ENCODE data around the gene COL4A6.
"Not testable (repeated sequence)": the region's sequence is repeated elsewhere in the genome, so short reads cannot be mapped to it uniquely, and the experiment has no call there.

COL4A6 gene

GRCh38 chrX:108415891-108416290, 22.3 kb downstream of the COL4A6 start:
- no peaks in the 10 kb centered on the region for H3K4me1 ChIP-seq (ENCODE audit: control insufficient read depth in 5 of 5, insufficient read depth in 5 of 5, low read length in 5 of 5)
- no peaks in the 10 kb centered on the region for H3K9me3 ChIP-seq (ENCODE audit: control insufficient read depth in 5 of 5, low read length in 5 of 5)
- H3K4me3 ChIP-seq (ENCODE audit: low read depth in 1 of 5, low read length in 5 of 5): no peak overlapping the region
- no peak overlapping the region for H3K27ac ChIP-seq (ENCODE audit: low read depth, low read length)
- H3K9ac ChIP-seq (ENCODE audit: low read length in 5 of 5): no peak overlapping the region
- H3K36me3 ChIP-seq (ENCODE audit: control insufficient read depth in 5 of 5, insufficient read depth in 5 of 5, low read length in 5 of 5): no peaks in the 10 kb centered on the region
- peaks cover 0 to 9% (median 4%) of the 10 kb centered on the region in 5 donors for H3K27me3 ChIP-seq (ENCODE audit: control insufficient read depth in 5 of 5, insufficient read depth in 4 of 5, low read length in 5 of 5)

GRCh38 chrX:108415146-108415545, 23.1 kb downstream of the COL4A6 start:
- Histone ChIP-seq H3K36me3 (ENCODE audit: control insufficient read depth in 5 of 5, insufficient read depth in 5 of 5, low read length in 5 of 5) (no peaks in the 10 kb centered on the region), H3K9ac (ENCODE audit: low read length in 5 of 5) (no peak overlapping the region), H3K4me3 (ENCODE audit: low read depth in 1 of 5, low read length in 5 of 5) (no peak overlapping the region), H3K9me3 (ENCODE audit: control insufficient read depth in 5 of 5, low read length in 5 of 5) (no peaks in the 10 kb centered on the region), H3K4me1 (ENCODE audit: control insufficient read depth in 5 of 5, insufficient read depth in 5 of 5, low read length in 5 of 5) (no peaks in the 10 kb centered on the region), H3K27ac (ENCODE audit: low read depth, low read length) (no peak overlapping the region), H3K27me3 (ENCODE audit: control insufficient read depth in 5 of 5, insufficient read depth in 4 of 5, low read length in 5 of 5) (peaks cover 0 to 7% (median 3%) of the 10 kb centered on the region in 5 donors)

GRCh38 chrX:108412783-108413182, 25.4 kb downstream of the COL4A6 start:
- Histone ChIP-seq H3K4me3 (ENCODE audit: low read depth in 1 of 5, low read length in 5 of 5) (no peak overlapping the region), H3K9me3 (ENCODE audit: control insufficient read depth in 5 of 5, low read length in 5 of 5) (no peaks in the 10 kb centered on the region), H3K4me1 (ENCODE audit: control insufficient read depth in 5 of 5, insufficient read depth in 5 of 5, low read length in 5 of 5) (no peaks in the 10 kb centered on the region), H3K27ac (ENCODE audit: low read depth, low read length) (no peak overlapping the region), H3K9ac (ENCODE audit: low read length in 5 of 5) (no peak overlapping the region), H3K27me3 (ENCODE audit: control insufficient read depth in 5 of 5, insufficient read depth in 4 of 5, low read length in 5 of 5) (peaks cover 0 to 5% (median 3%) of the 10 kb centered on the region in 5 donors), H3K36me3 (ENCODE audit: control insufficient read depth in 5 of 5, insufficient read depth in 5 of 5, low read length in 5 of 5) (no peaks in the 10 kb centered on the region)

GRCh38 chrX:108399418-108400165, 38.6 kb downstream of the COL4A6 start:
- Histone ChIP-seq H3K9ac (ENCODE audit: low read length in 5 of 5) (no peak overlapping the region), H3K27ac (ENCODE audit: low read depth, low read length) (no peak overlapping the region), H3K4me3 (ENCODE audit: low read depth in 1 of 5, low read length in 5 of 5) (no peak overlapping the region), H3K4me1 (ENCODE audit: control insufficient read depth in 5 of 5, insufficient read depth in 5 of 5, low read length in 5 of 5) (no peaks in the 10 kb centered on the region), H3K27me3 (ENCODE audit: control insufficient read depth in 5 of 5, insufficient read depth in 4 of 5, low read length in 5 of 5) (peaks cover 0 to 11% (median 2%) of the 10 kb centered on the region in 5 donors), H3K36me3 (ENCODE audit: control insufficient read depth in 5 of 5, insufficient read depth in 5 of 5, low read length in 5 of 5) (no peaks in the 10 kb centered on the region), H3K9me3 (ENCODE audit: control insufficient read depth in 5 of 5, low read length in 5 of 5) (no peaks in the 10 kb centered on the region)

GRCh38 chrX:108397627-108398391, 40.4 kb downstream of the COL4A6 start:
- no peak overlapping the region for H3K27ac ChIP-seq (ENCODE audit: low read depth, low read length)
- H3K9me3 ChIP-seq (ENCODE audit: control insufficient read depth in 5 of 5, low read length in 5 of 5): no peaks in the 10 kb centered on the region
- H3K36me3 ChIP-seq (ENCODE audit: control insufficient read depth in 5 of 5, insufficient read depth in 5 of 5, low read length in 5 of 5): no peaks in the 10 kb centered on the region
- H3K27me3 ChIP-seq (ENCODE audit: control insufficient read depth in 5 of 5, insufficient read depth in 4 of 5, low read length in 5 of 5): peaks cover 0 to 11% (median 2%) of the 10 kb centered on the region in 5 donors
- no peak overlapping the region for H3K4me3 ChIP-seq (ENCODE audit: low read depth in 1 of 5, low read length in 5 of 5)
- H3K9ac ChIP-seq (ENCODE audit: low read length in 5 of 5): no peak overlapping the region
- no peaks in the 10 kb centered on the region for H3K4me1 ChIP-seq (ENCODE audit: control insufficient read depth in 5 of 5, insufficient read depth in 5 of 5, low read length in 5 of 5)

GRCh38 chrX:108396986-108397385, 41.2 kb downstream of the COL4A6 start:
- no peak overlapping the region for H3K9ac ChIP-seq (ENCODE audit: low read length in 5 of 5)
- no peaks in the 10 kb centered on the region for H3K36me3 ChIP-seq (ENCODE audit: control insufficient read depth in 5 of 5, insufficient read depth in 5 of 5, low read length in 5 of 5)
- H3K27me3 ChIP-seq (ENCODE audit: control insufficient read depth in 5 of 5, insufficient read depth in 4 of 5, low read length in 5 of 5): peaks cover 0 to 11% (median 2%) of the 10 kb centered on the region in 5 donors
- H3K9me3 ChIP-seq (ENCODE audit: control insufficient read depth in 5 of 5, low read length in 5 of 5): peaks cover 0 to 4% (median 0%) of the 10 kb centered on the region in 5 donors
- H3K4me3 ChIP-seq (ENCODE audit: low read depth in 1 of 5, low read length in 5 of 5): no peak overlapping the region
- H3K27ac ChIP-seq (ENCODE audit: low read depth, low read length): no peak overlapping the region
- H3K4me1 ChIP-seq (ENCODE audit: control insufficient read depth in 5 of 5, insufficient read depth in 5 of 5, low read length in 5 of 5): no peaks in the 10 kb centered on the region

- H3K27ac ChIP-seq (ENCODE audit: low read depth, low read length): no peak overlapping the region
- H3K9ac ChIP-seq (ENCODE audit: low read length in 5 of 5): no peak overlapping the region
- no peaks in the 10 kb centered on the region for H3K4me1 ChIP-seq (ENCODE audit: control insufficient read depth in 5 of 5, insufficient read depth in 5 of 5, low read length in 5 of 5)
- peaks cover 0 to 17% (median 4%) of the 10 kb centered on the region in 5 donors for H3K27me3 ChIP-seq (ENCODE audit: control insufficient read depth in 5 of 5, insufficient read depth in 4 of 5, low read length in 5 of 5)
- H3K4me3 ChIP-seq (ENCODE audit: low read depth in 1 of 5, low read length in 5 of 5): no peak overlapping the region
- no peaks in the 10 kb centered on the region for H3K36me3 ChIP-seq (ENCODE audit: control insufficient read depth in 5 of 5, insufficient read depth in 5 of 5, low read length in 5 of 5)
- H3K9me3 ChIP-seq (ENCODE audit: control insufficient read depth in 5 of 5, low read length in 5 of 5): peaks cover 0 to 4% (median 0%) of the 10 kb centered on the region in 5 donors
Observed at GRCh38 chrX:108396188-108396891, 41.9 kb downstream of the COL4A6 start.

- H3K27me3 ChIP-seq (ENCODE audit: control insufficient read depth in 5 of 5, insufficient read depth in 4 of 5, low read length in 5 of 5): peaks cover 0 to 10% (median 3%) of the 10 kb centered on the region in 5 donors
- not testable (repeated sequence) for H3K27ac ChIP-seq (ENCODE audit: low read depth, low read length); H3K9ac ChIP-seq (ENCODE audit: low read length in 5 of 5); H3K4me1 ChIP-seq (ENCODE audit: control insufficient read depth in 5 of 5, insufficient read depth in 5 of 5, low read length in 5 of 5); H3K36me3 ChIP-seq (ENCODE audit: control insufficient read depth in 5 of 5, insufficient read depth in 5 of 5, low read length in 5 of 5); H3K9me3 ChIP-seq (ENCODE audit: control insufficient read depth in 5 of 5, low read length in 5 of 5); H3K4me3 ChIP-seq (ENCODE audit: low read depth in 1 of 5, low read length in 5 of 5)
Observed at GRCh38 chrX:108390976-108391717, 47.1 kb downstream of the COL4A6 start.

GRCh38 chrX:108384783-108385182, 53.4 kb downstream of the COL4A6 start:
- H3K4me3 ChIP-seq (ENCODE audit: low read depth in 1 of 5, low read length in 5 of 5): no peak overlapping the region
- H3K27ac ChIP-seq (ENCODE audit: low read depth, low read length): no peak overlapping the region
- H3K9ac ChIP-seq (ENCODE audit: low read length in 5 of 5): no peak overlapping the region
- H3K27me3 ChIP-seq (ENCODE audit: control insufficient read depth in 5 of 5, insufficient read depth in 4 of 5, low read length in 5 of 5): no peaks in the 10 kb centered on the region
- no peaks in the 10 kb centered on the region for H3K36me3 ChIP-seq (ENCODE audit: control insufficient read depth in 5 of 5, insufficient read depth in 5 of 5, low read length in 5 of 5)
- H3K9me3 ChIP-seq (ENCODE audit: control insufficient read depth in 5 of 5, low read length in 5 of 5): peaks cover 0 to 7% (median 0%) of the 10 kb centered on the region in 5 donors
- H3K4me1 ChIP-seq (ENCODE audit: control insufficient read depth in 5 of 5, insufficient read depth in 5 of 5, low read length in 5 of 5): no peaks in the 10 kb centered on the region
